Endothelial cell of umbilical vein (primary cell): ENCODE measurements around the gene ECSIT.

Source experiments
- CTCF ChIP-seq, 2 donors: IDR thresholded peaks; 1 replicate in 1 of 2; 2 replicates in 1 of 2; pipeline ENCODE4 v1.5.1; 2011; ENCODE audit warnings: low read length in 2 of 2, mild to moderate bottlenecking in 2 of 2, moderate library complexity in 2 of 2, control low read depth in 1 of 2, inconsistent platforms in 1 of 2, low read depth in 1 of 2; ENCODE audit not compliant: insufficient read depth in 1 of 2; ENCODE audit errors: extremely low read depth in 1 of 2
- FOS ChIP-seq: IDR thresholded peaks from 2 replicates; pipeline ENCODE4 v1.6.1; 2011; ENCODE audit warnings: mild to moderate bottlenecking, low read length, moderate library complexity, borderline replicate concordance; ENCODE audit not compliant: insufficient read depth
- GATA2 ChIP-seq: IDR thresholded peaks from 2 replicates; pipeline ENCODE4 v1.7.0; 2011; ENCODE audit warnings: low read depth, mild to moderate bottlenecking, moderate library complexity, mixed read lengths, low read length; ENCODE audit not compliant: insufficient read length, insufficient read depth
- MAX ChIP-seq: IDR thresholded peaks from 2 replicates; pipeline ENCODE4 v1.6.1; 2011; ENCODE audit not compliant: insufficient read depth, insufficient read length
- MYC ChIP-seq: IDR thresholded peaks from one replicate; pipeline ENCODE4 v1.6.1; 2011; ENCODE audit warnings: mild to moderate bottlenecking, low read depth, low read length
- POLR2A ChIP-seq: IDR thresholded peaks from 2 replicates; pipeline ENCODE4 v1.6.1; 2012; ENCODE audit warnings: low read depth, mild to moderate bottlenecking, control low read depth, low read length
- POLR2AphosphoS5 ChIP-seq: IDR thresholded peaks from 2 replicates; pipeline ENCODE4 v1.6.1; 2012; ENCODE audit warnings: low read depth, mild to moderate bottlenecking, control low read depth, low read length, moderate library complexity; ENCODE audit not compliant: insufficient read depth

GRCh38 chr19:11534948-11535347, 6.0 kb upstream of the ECSIT start:
- TF ChIP-seq CTCF (IDR thresholded peaks at IDR 0.05; ENCODE audit: extremely low read depth in 1 of 2, insufficient read depth in 1 of 2, low read depth in 1 of 2, low read length in 2 of 2) (no peak), GATA2 (no peak), POLR2AphosphoS5 (no peak), FOS (no peak), MYC (no peak), MAX (no peak), POLR2A (no peak)
